ENCODE data around the gene PDE3B. TPM values are rescaled to one million over a fixed set of nuclear protein-coding genes. Genes with fewer than 3 reads are reported as not detected.

PDE3B gene
- total and polyA plus RNA-seq, 9 of the 15 experiments (the other 6 are each of a cell fraction or from before 2014, with no cell fraction given), result 2.3 to 22.5 (median 12.2) TPM

DNA sequence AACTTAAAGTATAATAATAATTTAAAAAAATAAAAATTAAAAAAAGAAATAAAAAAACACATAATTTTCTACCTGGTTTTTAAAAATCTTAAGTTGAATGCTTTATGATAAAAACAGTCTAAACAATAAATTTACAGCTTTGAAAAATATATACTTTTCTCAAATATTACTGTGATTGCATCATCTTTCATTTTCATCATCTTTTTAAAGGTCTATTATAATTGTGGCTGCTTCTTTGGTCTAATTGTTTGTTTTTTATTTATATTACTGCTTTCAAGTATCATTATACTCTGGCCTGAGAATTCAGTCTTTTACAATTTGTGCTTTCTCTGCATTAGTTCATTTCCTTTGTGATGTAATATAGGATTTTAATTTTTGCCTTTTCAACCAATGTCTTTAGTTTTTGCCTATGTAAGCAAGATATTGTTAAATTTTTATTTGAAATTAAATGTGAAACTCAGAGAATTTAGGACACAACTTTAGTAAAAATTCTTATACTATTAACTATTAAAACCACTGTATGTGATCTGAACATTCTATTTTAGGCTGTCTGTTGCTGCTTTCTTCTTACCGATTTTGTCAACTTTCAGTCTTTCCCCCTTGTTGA, 241.2 kb downstream of the PDE3B start (continued):
- TF ChIP-seq, protein P1, sequence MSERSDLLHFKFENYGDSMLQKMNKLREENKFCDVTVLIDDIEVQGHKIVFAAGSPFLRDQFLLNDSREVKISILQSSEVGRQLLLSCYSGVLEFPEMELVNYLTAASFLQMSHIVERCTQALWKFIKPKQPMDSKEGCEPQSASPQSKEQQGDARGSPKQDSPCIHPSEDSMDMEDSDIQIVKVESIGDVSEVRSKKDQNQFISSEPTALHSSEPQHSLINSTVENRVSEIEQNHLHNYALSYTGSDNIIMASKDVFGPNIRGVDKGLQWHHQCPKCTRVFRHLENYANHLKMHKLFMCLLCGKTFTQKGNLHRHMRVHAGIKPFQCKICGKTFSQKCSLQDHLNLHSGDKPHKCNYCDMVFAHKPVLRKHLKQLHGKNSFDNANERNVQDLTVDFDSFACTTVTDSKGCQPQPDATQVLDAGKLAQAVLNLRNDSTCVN (CRISPR knock-in tag; IDR thresholded peaks at IDR 0.05), result no peak
- TF ChIP-seq, protein P2, sequence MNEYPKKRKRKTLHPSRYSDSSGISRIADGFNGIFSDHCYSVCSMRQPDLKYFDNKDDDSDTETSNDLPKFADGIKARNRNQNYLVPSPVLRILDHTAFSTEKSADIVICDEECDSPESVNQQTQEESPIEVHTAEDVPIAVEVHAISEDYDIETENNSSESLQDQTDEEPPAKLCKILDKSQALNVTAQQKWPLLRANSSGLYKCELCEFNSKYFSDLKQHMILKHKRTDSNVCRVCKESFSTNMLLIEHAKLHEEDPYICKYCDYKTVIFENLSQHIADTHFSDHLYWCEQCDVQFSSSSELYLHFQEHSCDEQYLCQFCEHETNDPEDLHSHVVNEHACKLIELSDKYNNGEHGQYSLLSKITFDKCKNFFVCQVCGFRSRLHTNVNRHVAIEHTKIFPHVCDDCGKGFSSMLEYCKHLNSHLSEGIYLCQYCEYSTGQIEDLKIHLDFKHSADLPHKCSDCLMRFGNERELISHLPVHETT (CRISPR knock-in tag; conservative IDR thresholded peaks at IDR 0.05 in 1 of 2, IDR thresholded peaks at IDR 0.05 in 1 of 2), result no peak
- TF ChIP-seq NFE2 (IDR thresholded peaks at IDR 0.05; ENCODE audit: low read depth), result no peak
- no peak for TF ChIP-seq FOXJ3 (CRISPR knock-in tag; IDR thresholded peaks at IDR 0.05)
- peak; percentile 32; the same call in 1 of the 2 replicates for TF ChIP-seq MAFK (IDR thresholded peaks at IDR 0.05; ENCODE audit: low read length)
- no peak for TF ChIP-seq SMARCA4 (IDR thresholded peaks at IDR 0.05)
- TF ChIP-seq, protein P3, sequence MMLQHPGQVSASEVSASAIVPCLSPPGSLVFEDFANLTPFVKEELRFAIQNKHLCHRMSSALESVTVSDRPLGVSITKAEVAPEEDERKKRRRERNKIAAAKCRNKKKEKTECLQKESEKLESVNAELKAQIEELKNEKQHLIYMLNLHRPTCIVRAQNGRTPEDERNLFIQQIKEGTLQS (IDR thresholded peaks at IDR 0.05), result peak; percentile 92
- TF ChIP-seq, protein P3 (CRISPR knock-in tag; conservative IDR thresholded peaks at IDR 0.05), result no peak
- no peak for TF ChIP-seq ZBTB7A (IDR thresholded peaks at IDR 0.05; ENCODE audit: borderline replicate concordance, control insufficient read depth, low read depth, low read length)
- TF ChIP-seq ZNF316 (IDR thresholded peaks at IDR 0.05), result peak; percentile 80
- TF ChIP-seq E2F3 (CRISPR knock-in tag; IDR thresholded peaks at IDR 0.05), result no peak
- TF ChIP-seq KAT7 (CRISPR knock-in tag; IDR thresholded peaks at IDR 0.05; ENCODE audit: borderline replicate concordance), result no peak
- peak; percentile 59 for TF ChIP-seq CEBPB (tag; IDR thresholded peaks at IDR 0.05)
- TF ChIP-seq, protein P4, sequence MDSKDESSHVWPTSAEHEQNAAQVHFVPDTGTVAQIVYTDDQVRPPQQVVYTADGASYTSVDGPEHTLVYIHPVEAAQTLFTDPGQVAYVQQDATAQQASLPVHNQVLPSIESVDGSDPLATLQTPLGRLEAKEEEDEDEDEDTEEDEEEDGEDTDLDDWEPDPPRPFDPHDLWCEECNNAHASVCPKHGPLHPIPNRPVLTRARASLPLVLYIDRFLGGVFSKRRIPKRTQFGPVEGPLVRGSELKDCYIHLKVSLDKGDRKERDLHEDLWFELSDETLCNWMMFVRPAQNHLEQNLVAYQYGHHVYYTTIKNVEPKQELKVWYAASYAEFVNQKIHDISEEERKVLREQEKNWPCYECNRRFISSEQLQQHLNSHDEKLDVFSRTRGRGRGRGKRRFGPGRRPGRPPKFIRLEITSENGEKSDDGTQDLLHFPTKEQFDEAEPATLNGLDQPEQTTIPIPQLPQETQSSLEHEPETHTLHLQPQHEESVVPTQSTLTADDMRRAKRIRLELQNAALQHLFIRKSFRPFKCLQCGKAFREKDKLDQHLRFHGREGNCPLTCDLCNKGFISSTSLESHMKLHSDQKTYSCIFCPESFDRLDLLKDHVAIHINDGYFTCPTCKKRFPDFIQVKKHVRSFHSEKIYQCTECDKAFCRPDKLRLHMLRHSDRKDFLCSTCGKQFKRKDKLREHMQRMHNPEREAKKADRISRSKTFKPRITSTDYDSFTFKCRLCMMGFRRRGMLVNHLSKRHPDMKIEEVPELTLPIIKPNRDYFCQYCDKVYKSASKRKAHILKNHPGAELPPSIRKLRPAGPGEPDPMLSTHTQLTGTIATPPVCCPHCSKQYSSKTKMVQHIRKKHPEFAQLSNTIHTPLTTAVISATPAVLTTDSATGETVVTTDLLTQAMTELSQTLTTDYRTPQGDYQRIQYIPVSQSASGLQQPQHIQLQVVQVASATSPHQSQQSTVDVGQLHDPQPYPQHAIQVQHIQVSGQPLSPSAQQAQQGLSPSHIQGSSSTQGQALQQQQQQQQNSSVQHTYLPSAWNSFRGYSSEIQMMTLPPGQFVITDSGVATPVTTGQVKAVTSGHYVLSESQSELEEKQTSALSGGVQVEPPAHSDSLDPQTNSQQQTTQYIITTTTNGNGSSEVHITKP (IDR thresholded peaks at IDR 0.05; ENCODE audit: partially characterized antibody), result no peak
- TF ChIP-seq C11orf30 (IDR thresholded peaks at IDR 0.05; ENCODE audit: low read depth), result peak; percentile 64
- TF ChIP-seq ARID2 (IDR thresholded peaks at IDR 0.05), result no peak
- no peak for TF ChIP-seq SIN3B (IDR thresholded peaks at IDR 0.05; ENCODE audit: low read depth)
- TF ChIP-seq FOXP1 (CRISPR knock-in tag; IDR thresholded peaks at IDR 0.05), result no peak

All from K562 (cell line).